Choroid plexus epithelial cell (primary cell): ENCODE data around the gene PIAS1.

ENCODE experiments used
- DNase-seq: peaks from one replicate; pipeline ENCODE4 v3.0.0-alpha.2; 2010; ENCODE audit warnings: low read depth
- H3K4me3 ChIP-seq: 2 replicates; pipeline ENCODE4 v1.5.1; 2011; ENCODE audit warnings: low read depth, mild to moderate bottlenecking, control low read depth, low read length, moderate library complexity
- CTCF ChIP-seq: conservative IDR thresholded peaks from 2 replicates; pipeline ENCODE4 v1.5.1; 2011; ENCODE audit warnings: low read depth, mild to moderate bottlenecking, control low read depth, inconsistent platforms, low read length, moderate library complexity

Gene PIAS1

GRCh38 chr15:68018797-68019444, 35.2 kb upstream of the PIAS1 start:
- no peak overlapping the region for H3K4me3 ChIP-seq
- TF ChIP-seq CTCF = no peak
- DNase-seq = no peak

- TF ChIP-seq CTCF = no peak
- DNase-seq = no peak
- H3K4me3 ChIP-seq = no peak overlapping the region
These were observed 34.1 kb upstream of the PIAS1 start for GRCh38 chr15:68019814-68020525.

- no peak overlapping the region for H3K4me3 ChIP-seq
- TF ChIP-seq CTCF = no peak
- DNase-seq = no peak
These were observed 33.4 kb upstream of the PIAS1 start for GRCh38 chr15:68020685-68021084.

- DNase-seq = no peak
- no peak for TF ChIP-seq CTCF
- no peak overlapping the region for H3K4me3 ChIP-seq
These were observed 32.1 kb upstream of the PIAS1 start for GRCh38 chr15:68022061-68022460.

GRCh38 chr15:68023307-68024101, 30.6 kb upstream of the PIAS1 start:
- H3K4me3 ChIP-seq = no peak overlapping the region
- DNase-seq = no peak
- TF ChIP-seq CTCF = no peak

- DNase-seq = peak; percentile 77
- no peak for TF ChIP-seq CTCF
These were observed 28.2 kb upstream of the PIAS1 start for GRCh38 chr15:68025835-68026424.

More at GRCh38 chr15:68025835-68026424, 28.2 kb upstream of the PIAS1 start:
- H3K4me3 ChIP-seq = no peak overlapping the region
